ENCODE results near the gene BCDIN3D. TPM values are rescaled to one million over a fixed set of nuclear protein-coding genes. Genes with fewer than 3 reads are reported as not detected.
"Not testable (repeated sequence)": the region's sequence is repeated elsewhere in the genome, so short reads cannot be mapped to it uniquely, and the experiment has no call there.

The BCDIN3D gene
- total RNA-seq, 1 donor from 2014 or later: 4.2 TPM

GRCh38 chr12:49882851-49883464 is 40.1 kb upstream of the BCDIN3D start:
- Mint-ChIP-seq H3K4me3 (ENCODE audit: low read depth) (no peak overlapping the region), H3K27ac (no peak overlapping the region), H3K4me1 (ENCODE audit: low read depth) (no peaks in the 10 kb centered on the region), H3K9me3 (peaks cover 29% of the 10 kb centered on the region), H3K27me3 (ENCODE audit: low read depth) (peaks cover 6% of the 10 kb centered on the region), H3K36me3 (ENCODE audit: low read depth) (no peaks in the 10 kb centered on the region)
- no peak for DNase-seq (ENCODE audit: low spot score)
- intact Hi-C loops (cut with micrococcal nuclease): no loop called here

DNA sequence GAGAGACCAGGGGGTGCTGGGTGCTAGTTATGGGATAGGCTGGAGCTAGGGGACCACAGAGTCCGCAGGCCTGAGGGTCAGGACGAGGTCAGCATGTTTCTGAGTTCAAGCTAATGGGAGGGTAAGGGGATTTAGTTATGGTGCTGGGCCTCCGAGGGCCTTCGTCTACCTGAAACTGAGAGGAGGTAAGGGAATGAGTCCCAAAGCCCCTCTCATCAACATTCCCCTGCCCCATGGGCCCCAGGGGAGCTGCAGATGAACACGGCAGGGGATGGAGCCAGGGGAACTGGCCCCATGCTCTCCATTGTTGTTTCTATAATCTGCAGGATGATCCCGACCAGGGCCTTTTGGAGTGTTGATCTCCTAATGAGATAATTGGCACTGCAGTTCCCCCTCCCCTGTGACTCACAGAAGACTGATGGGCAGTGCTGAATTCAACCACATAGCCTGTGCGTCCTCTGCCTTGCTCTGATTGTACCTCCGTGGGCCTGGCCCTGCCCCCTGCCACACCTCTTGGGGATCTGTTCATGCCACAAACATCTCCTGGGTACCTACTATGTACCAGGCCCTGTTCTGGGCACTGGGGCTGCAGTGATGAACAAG is 39.4 kb upstream of the BCDIN3D start:
- Mint-ChIP-seq H3K27ac (no peak overlapping the region), H3K9me3 (peaks cover 32% of the 10 kb centered on the region), H3K27me3 (ENCODE audit: low read depth) (peaks cover 6% of the 10 kb centered on the region), H3K4me1 (ENCODE audit: low read depth) (no peaks in the 10 kb centered on the region), H3K4me3 (ENCODE audit: low read depth) (no peak overlapping the region), H3K36me3 (ENCODE audit: low read depth) (no peaks in the 10 kb centered on the region)
- no peak for DNase-seq (ENCODE audit: low spot score)
- intact Hi-C loops (cut with micrococcal nuclease): no loop called here

DNA sequence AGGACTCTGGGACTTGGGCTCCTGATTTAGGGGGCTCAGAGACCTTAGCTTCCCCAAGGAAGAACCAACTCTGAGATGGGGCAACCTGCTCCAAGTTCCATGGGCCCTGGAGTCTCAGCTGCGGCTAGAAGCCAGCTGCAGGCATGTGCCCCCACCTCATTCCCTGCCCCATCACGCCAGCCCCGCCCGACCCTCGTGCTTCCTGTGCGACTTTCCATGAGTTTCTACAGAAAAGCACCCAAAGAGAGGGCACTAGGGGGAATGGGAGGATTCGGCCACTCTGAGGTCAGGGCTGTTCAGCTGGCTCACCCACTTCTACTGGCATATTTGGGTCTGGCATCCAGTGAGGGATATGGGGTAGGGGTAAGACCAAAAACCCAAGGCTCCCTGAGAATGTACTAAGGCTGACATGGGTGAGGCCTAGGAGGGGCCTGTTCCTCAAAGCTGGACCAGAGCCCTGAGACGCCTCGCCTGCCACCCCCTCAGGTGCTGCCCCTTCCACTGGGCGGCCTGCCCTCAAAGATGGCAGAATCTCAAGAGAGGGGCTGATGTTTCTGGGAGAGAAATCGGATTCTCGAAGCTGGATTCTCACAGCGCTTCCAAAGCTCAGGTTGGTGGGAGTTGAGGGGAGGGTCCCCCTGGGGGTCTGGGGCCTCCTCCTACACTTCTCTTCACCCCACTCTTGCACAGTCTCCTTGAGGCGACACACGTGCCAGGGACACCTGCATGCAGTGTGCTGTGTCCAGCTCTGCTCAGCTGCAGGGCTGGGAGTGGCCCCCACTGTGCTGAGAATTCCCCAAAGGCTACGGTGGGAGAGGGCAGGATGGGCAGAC is 38.7 kb upstream of the BCDIN3D start:
- Mint-ChIP-seq H3K4me3 (ENCODE audit: low read depth) (no peak overlapping the region), H3K4me1 (ENCODE audit: low read depth) (no peaks in the 10 kb centered on the region), H3K36me3 (ENCODE audit: low read depth) (no peaks in the 10 kb centered on the region), H3K9me3 (peaks cover 32% of the 10 kb centered on the region), H3K27me3 (ENCODE audit: low read depth) (peaks cover 6% of the 10 kb centered on the region), H3K27ac (no peak overlapping the region)
- DNase-seq (ENCODE audit: low spot score): no peak
- intact Hi-C loops (cut with micrococcal nuclease): no loop called here

- H3K4me1 Mint-ChIP-seq (ENCODE audit: low read depth): no peaks in the 10 kb centered on the region
- intact Hi-C loops (cut with micrococcal nuclease): no loop called here
- no peak overlapping the region for H3K4me3 Mint-ChIP-seq (ENCODE audit: low read depth)
- DNase-seq (ENCODE audit: low spot score): no peak
- H3K27me3 Mint-ChIP-seq (ENCODE audit: low read depth): peaks cover 6% of the 10 kb centered on the region
- no peaks in the 10 kb centered on the region for H3K36me3 Mint-ChIP-seq (ENCODE audit: low read depth)
- H3K27ac Mint-ChIP-seq: no peak overlapping the region
- peaks cover 32% of the 10 kb centered on the region for H3K9me3 Mint-ChIP-seq
Observed at GRCh38 chr12:49880756-49881414, 38.0 kb upstream of the BCDIN3D start.

- intact Hi-C loops (cut with micrococcal nuclease); H3K4me1 Mint-ChIP-seq (ENCODE audit: low read depth); H3K27me3 Mint-ChIP-seq (ENCODE audit: low read depth); H3K27ac Mint-ChIP-seq; DNase-seq (ENCODE audit: low spot score); H3K4me3 Mint-ChIP-seq (ENCODE audit: low read depth); H3K36me3 Mint-ChIP-seq (ENCODE audit: low read depth): not testable (repeated sequence)
- H3K9me3 Mint-ChIP-seq: peaks cover 32% of the 10 kb centered on the region
Observed at GRCh38 chr12:49879065-49879464, 36.2 kb upstream of the BCDIN3D start.

- H3K9me3 Mint-ChIP-seq: peaks cover 32% of the 10 kb centered on the region
Observed at GRCh38 chr12:49878021-49878420, 35.1 kb upstream of the BCDIN3D start.

GRCh38 chr12:49877066-49877465 is 34.2 kb upstream of the BCDIN3D start:
- Mint-ChIP-seq H3K4me3 (ENCODE audit: low read depth) (no peak overlapping the region), H3K36me3 (ENCODE audit: low read depth) (no peaks in the 10 kb centered on the region), H3K27me3 (ENCODE audit: low read depth) (peaks cover 2% of the 10 kb centered on the region), H3K9me3 (peaks cover 32% of the 10 kb centered on the region), H3K27ac (no peak overlapping the region), H3K4me1 (ENCODE audit: low read depth) (no peaks in the 10 kb centered on the region)
- intact Hi-C loops (cut with micrococcal nuclease): no loop called here
- no peak for DNase-seq (ENCODE audit: low spot score)

More at GRCh38 chr12:49878021-49878420, 35.1 kb upstream of the BCDIN3D start:
- intact Hi-C loops (cut with micrococcal nuclease): no loop called here
- Mint-ChIP-seq H3K27me3 (ENCODE audit: low read depth) (peaks cover 2% of the 10 kb centered on the region), H3K27ac (no peak overlapping the region), H3K4me3 (ENCODE audit: low read depth) (no peak overlapping the region), H3K36me3 (ENCODE audit: low read depth) (no peaks in the 10 kb centered on the region), H3K4me1 (ENCODE audit: low read depth) (no peaks in the 10 kb centered on the region)
- DNase-seq (ENCODE audit: low spot score): no peak

GRCh38 chr12:49876070-49876469 is 33.2 kb upstream of the BCDIN3D start:
- DNase-seq (ENCODE audit: low spot score): no peak
- Mint-ChIP-seq H3K36me3 (ENCODE audit: low read depth) (no peaks in the 10 kb centered on the region), H3K4me3 (ENCODE audit: low read depth) (no peak overlapping the region), H3K27ac (no peak overlapping the region), H3K9me3 (peaks cover 32% of the 10 kb centered on the region), H3K4me1 (ENCODE audit: low read depth) (no peaks in the 10 kb centered on the region), H3K27me3 (ENCODE audit: low read depth) (peaks cover 2% of the 10 kb centered on the region)
- intact Hi-C loops (cut with micrococcal nuclease): no loop called here

GRCh38 chr12:49875115-49875720 is 32.3 kb upstream of the BCDIN3D start:
- H3K4me1 Mint-ChIP-seq (ENCODE audit: low read depth): no peaks in the 10 kb centered on the region
- H3K4me3 Mint-ChIP-seq (ENCODE audit: low read depth): no peak overlapping the region
- intact Hi-C loops (cut with micrococcal nuclease): no loop called here
- peaks cover 2% of the 10 kb centered on the region for H3K27me3 Mint-ChIP-seq (ENCODE audit: low read depth)
- DNase-seq (ENCODE audit: low spot score): no peak
- H3K9me3 Mint-ChIP-seq: peaks cover 26% of the 10 kb centered on the region
- no peak overlapping the region for H3K27ac Mint-ChIP-seq
- no peaks in the 10 kb centered on the region for H3K36me3 Mint-ChIP-seq (ENCODE audit: low read depth)

DNA sequence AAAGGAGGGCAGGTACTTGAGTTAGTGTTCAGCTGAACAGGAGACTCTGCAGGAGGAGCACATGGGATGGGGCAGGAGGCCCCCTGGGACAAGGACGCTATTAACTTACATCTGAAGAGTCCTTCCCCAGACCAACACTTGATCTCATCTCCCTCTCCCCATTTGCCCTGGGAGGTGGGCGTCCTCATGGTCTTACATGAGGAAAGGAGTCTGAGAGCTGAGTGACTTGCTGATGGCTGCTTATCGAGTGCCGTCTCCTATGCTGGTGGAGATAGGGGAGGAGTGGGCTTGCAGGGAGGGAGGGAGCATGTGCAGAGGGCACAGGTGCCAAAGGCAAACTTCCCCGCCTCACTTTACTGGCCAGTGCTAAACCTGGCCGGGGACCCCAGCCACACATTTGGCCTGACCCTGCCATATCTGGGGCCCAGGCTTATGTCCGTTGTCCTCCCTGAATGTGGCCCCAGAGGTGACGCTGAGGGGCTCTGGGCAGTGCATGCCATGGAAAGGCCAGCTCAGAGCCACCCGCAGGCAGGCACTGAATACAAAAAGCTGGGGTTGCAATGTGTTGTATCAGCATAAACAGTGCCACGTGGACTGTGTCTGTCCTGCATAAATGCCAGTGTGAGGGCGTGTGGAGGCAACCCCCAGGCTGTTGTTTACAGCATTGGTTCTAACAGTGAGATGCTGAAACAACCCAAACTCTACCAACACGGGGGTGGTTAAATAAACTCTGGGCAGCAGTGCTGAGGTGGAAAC is 31.4 kb upstream of the BCDIN3D start:
- no peaks in the 10 kb centered on the region for H3K4me1 Mint-ChIP-seq (ENCODE audit: low read depth)
- H3K27me3 Mint-ChIP-seq (ENCODE audit: low read depth): peaks cover 2% of the 10 kb centered on the region
- H3K36me3 Mint-ChIP-seq (ENCODE audit: low read depth): no peaks in the 10 kb centered on the region

DNA sequence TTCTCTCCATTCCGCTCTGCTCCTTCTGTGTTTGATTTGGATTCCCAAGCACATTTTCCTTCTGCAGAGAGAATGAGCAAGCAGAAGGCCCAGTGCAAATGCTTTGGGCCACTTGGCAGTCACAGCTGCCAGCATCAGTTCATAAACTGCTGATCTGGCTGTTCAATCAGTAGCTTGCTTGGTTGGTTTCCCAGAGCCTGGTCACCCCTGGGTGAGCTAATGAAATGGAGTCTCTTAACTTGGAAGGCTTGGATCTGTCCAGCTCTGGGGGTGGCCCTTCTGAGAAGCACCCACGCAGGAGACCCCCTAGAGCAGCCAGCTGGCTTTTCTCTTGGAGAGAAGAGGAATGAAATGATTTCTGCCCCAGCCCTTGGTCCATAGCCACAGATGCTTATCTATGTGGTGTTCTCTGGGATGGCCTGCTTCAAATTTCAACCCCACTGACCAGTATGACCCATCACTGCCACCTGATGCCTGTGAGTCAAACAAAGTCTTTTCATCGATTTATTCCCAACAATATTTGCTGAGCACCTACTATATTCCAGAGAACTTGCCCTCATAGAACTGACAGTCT is 30.5 kb upstream of the BCDIN3D start:
- Mint-ChIP-seq H3K27me3 (ENCODE audit: low read depth) (peaks cover 2% of the 10 kb centered on the region), H3K36me3 (ENCODE audit: low read depth) (no peaks in the 10 kb centered on the region), H3K27ac (no peak overlapping the region), H3K4me3 (ENCODE audit: low read depth) (no peak overlapping the region), H3K4me1 (ENCODE audit: low read depth) (no peaks in the 10 kb centered on the region), H3K9me3 (peaks cover 9% of the 10 kb centered on the region)
- DNase-seq (ENCODE audit: low spot score): no peak
- intact Hi-C loops (cut with micrococcal nuclease): no loop called here

More for the DNA sequence above, 31.4 kb upstream of the BCDIN3D start:
- intact Hi-C loops (cut with micrococcal nuclease): no loop called here
- Mint-ChIP-seq H3K9me3 (peaks cover 17% of the 10 kb centered on the region), H3K4me3 (ENCODE audit: low read depth) (no peak overlapping the region), H3K27ac (no peak overlapping the region)
- DNase-seq (ENCODE audit: low spot score): no peak

- peaks cover 2% of the 10 kb centered on the region for H3K9me3 Mint-ChIP-seq
- H3K4me3 Mint-ChIP-seq (ENCODE audit: low read depth): no peak overlapping the region
- H3K27ac Mint-ChIP-seq: no peak overlapping the region
- no peak for DNase-seq (ENCODE audit: low spot score)
- no peaks in the 10 kb centered on the region for H3K4me1 Mint-ChIP-seq (ENCODE audit: low read depth)
- no peaks in the 10 kb centered on the region for H3K36me3 Mint-ChIP-seq (ENCODE audit: low read depth)
- peaks cover 2% of the 10 kb centered on the region for H3K27me3 Mint-ChIP-seq (ENCODE audit: low read depth)
- intact Hi-C loops (cut with micrococcal nuclease): no loop called here
Observed at GRCh38 chr12:49872781-49873181, 29.9 kb upstream of the BCDIN3D start.
